ENCODE results near the gene DCP1B. TPM values are rescaled to one million over a fixed set of nuclear protein-coding genes. Genes with fewer than 3 reads are reported as not detected.
A peak's percentile ranks its signal among the peaks of the same experiment; 100 is the strongest.

Gene DCP1B
- total and polyA plus RNA-seq, 12 donors, result 1.1 to 4.9 (median 2.0) TPM

- ATAC-seq (no peak), DNase-seq (no peak)
- intact Hi-C loops (cut with DNase I), result no loop called here
- H3K4me3 ChIP-seq, result no peak overlapping the region
- no peaks in the 10 kb centered on the region for H3K36me3 ChIP-seq
- no peaks in the 10 kb centered on the region for H3K27me3 ChIP-seq
- peak overlapping the region in 4 of 10 donors; percentile 56 to 68 (median 62) for H3K27ac ChIP-seq
- H3K4me1 ChIP-seq, result peaks cover 2 to 82% (median 62%) of the 10 kb centered on the region in 9 donors
- no peaks in the 10 kb centered on the region for H3K9me3 ChIP-seq
- no peak for TF ChIP-seq CTCF (IDR thresholded peaks at IDR 0.05)
- 79 to 83% methylated on average over 7 of the region's 7 CpGs for WGBS, 2 donors
Observed at GRCh38 chr12:2018391-2018790, 14.1 kb upstream of the DCP1B start.

- DNase-seq (peak in 1 of 2 donors; percentile 33), ATAC-seq (peak in 7 of 8 donors; percentile 12 to 72 (median 50))
- H3K27me3 ChIP-seq, result no peaks in the 10 kb centered on the region
- no peaks in the 10 kb centered on the region for H3K36me3 ChIP-seq
- H3K9me3 ChIP-seq, result no peaks in the 10 kb centered on the region
- peaks cover 6 to 82% (median 63%) of the 10 kb centered on the region in 9 donors for H3K4me1 ChIP-seq
- TF ChIP-seq CTCF (IDR thresholded peaks at IDR 0.05), result no peak
- peak overlapping the region in 5 of 10 donors; percentile 56 to 68 (median 63) for H3K27ac ChIP-seq
- intact Hi-C loops (cut with DNase I), result no loop called here
- 48 to 58% methylated on average over 12 of the region's 12 CpGs for WGBS, 2 donors
- no peak overlapping the region for H3K4me3 ChIP-seq
Observed at GRCh38 chr12:2017546-2018337, 13.5 kb upstream of the DCP1B start.

GRCh38 chr12:2016862-2017545, 12.7 kb upstream of the DCP1B start:
- Histone ChIP-seq H3K27ac (peak overlapping the region in 5 of 10 donors; percentile 61 to 68 (median 66)), H3K4me1 (peaks cover 6 to 87% (median 71%) of the 10 kb centered on the region in 9 donors), H3K9me3 (no peaks in the 10 kb centered on the region), H3K36me3 (no peaks in the 10 kb centered on the region), H3K4me3 (no peak overlapping the region), H3K27me3 (no peaks in the 10 kb centered on the region)
- WGBS, 2 donors, result 85 to 86% methylated on average over 9 of the region's 9 CpGs
- ATAC-seq (no peak), DNase-seq (no peak)
- TF ChIP-seq CTCF (IDR thresholded peaks at IDR 0.05), result no peak
- intact Hi-C loops (cut with DNase I), result no loop called here

- intact Hi-C loops (cut with DNase I), result no loop called here
- peak overlapping the region in 1 of 10 donors; percentile 3 for H3K4me3 ChIP-seq
Observed at GRCh38 chr12:2014231-2014630, 10.0 kb upstream of the DCP1B start.

More at GRCh38 chr12:2014231-2014630, 10.0 kb upstream of the DCP1B start:
- no peak for TF ChIP-seq CTCF (IDR thresholded peaks at IDR 0.05)
- ATAC-seq (peak in 1 of 8 donors; percentile 2), DNase-seq (no peak)
- Histone ChIP-seq H3K36me3 (no peaks in the 10 kb centered on the region), H3K27me3 (no peaks in the 10 kb centered on the region), H3K9me3 (no peaks in the 10 kb centered on the region), H3K4me1 (peaks cover 6 to 94% (median 69%) of the 10 kb centered on the region in 9 donors), H3K27ac (peak overlapping the region in 9 of 10 donors; percentile 11 to 80 (median 68))
- WGBS, 2 donors, result 64 to 67% methylated on average over 4 of the region's 4 CpGs

Data from heart right ventricle (tissue), 16 donors.